Activated CD8-positive, alpha-beta memory T cell treated with anti-CD3 and anti-CD28 coated beads, Interleukin-2, amount 50 U/mL, for 1 hour (primary cell): ENCODE results near the gene GAP43.
A peak's percentile ranks its signal among the peaks of the same experiment; 100 is the strongest.

Experiments used
- DNase-seq: peaks from one replicate; pipeline ENCODE4 v3.0.0-alpha.2; 2020; ENCODE audit errors: extremely low read depth

Gene GAP43

GRCh38 chr3:115662356-115662755 is 39.0 kb downstream of the GAP43 start:
- DNase-seq, result no peak

- DNase-seq, result no peak
These were observed 40.1 kb downstream of the GAP43 start for GRCh38 chr3:115663414-115663813.

- DNase-seq, result no peak
These were observed 42.8 kb downstream of the GAP43 start for GRCh38 chr3:115666081-115666480.

GRCh38 chr3:115666920-115667737 is 43.8 kb downstream of the GAP43 start:
- DNase-seq, result no peak

GRCh38 chr3:115667738-115668065 is 44.4 kb downstream of the GAP43 start:
- DNase-seq, result no peak

GRCh38 chr3:115670911-115671310 is 47.6 kb downstream of the GAP43 start:
- DNase-seq, result no peak

- no peak for DNase-seq
These were observed 48.6 kb downstream of the GAP43 start for GRCh38 chr3:115671761-115672455.

GRCh38 chr3:115673881-115674280 is 50.6 kb downstream of the GAP43 start:
- DNase-seq, result no peak

GRCh38 chr3:115676336-115676735 is 53.0 kb downstream of the GAP43 start:
- DNase-seq, result no peak

- no peak for DNase-seq
These were observed 57.6 kb downstream of the GAP43 start for GRCh38 chr3:115680803-115681345.

- no peak for DNase-seq
These were observed 58.4 kb downstream of the GAP43 start for GRCh38 chr3:115681736-115682135.

GRCh38 chr3:115683305-115683704 is 60.0 kb downstream of the GAP43 start:
- no peak for DNase-seq

GRCh38 chr3:115683773-115684172 is 60.5 kb downstream of the GAP43 start:
- DNase-seq, result no peak

GRCh38 chr3:115685097-115685496 is 61.8 kb downstream of the GAP43 start:
- DNase-seq, result no peak

- no peak for DNase-seq
These were observed 64.4 kb downstream of the GAP43 start for GRCh38 chr3:115687721-115688120.

GRCh38 chr3:115688418-115688817 is 65.1 kb downstream of the GAP43 start:
- no peak for DNase-seq

- no peak for DNase-seq
These were observed 66.6 kb downstream of the GAP43 start for GRCh38 chr3:115689928-115690327.

GRCh38 chr3:115691964-115692363 is 68.7 kb downstream of the GAP43 start:
- no peak for DNase-seq

GRCh38 chr3:115692887-115693524 is 69.7 kb downstream of the GAP43 start:
- peak; percentile 18 for DNase-seq

- DNase-seq, result no peak
These were observed 70.6 kb downstream of the GAP43 start for GRCh38 chr3:115693868-115694267.

- DNase-seq, result no peak
These were observed 71.8 kb downstream of the GAP43 start for GRCh38 chr3:115695090-115695489.

- DNase-seq, result no peak
These were observed 74.1 kb downstream of the GAP43 start for GRCh38 chr3:115697263-115698053.
